ENCODE measurements around the gene C14orf132. TPM values are rescaled to one million over a fixed set of nuclear protein-coding genes. Genes with fewer than 3 reads are reported as not detected.

C14orf132 gene
- total and polyA plus RNA-seq, 2 experiments from 2014 or later: 17.0 to 19.3 TPM

DNA sequence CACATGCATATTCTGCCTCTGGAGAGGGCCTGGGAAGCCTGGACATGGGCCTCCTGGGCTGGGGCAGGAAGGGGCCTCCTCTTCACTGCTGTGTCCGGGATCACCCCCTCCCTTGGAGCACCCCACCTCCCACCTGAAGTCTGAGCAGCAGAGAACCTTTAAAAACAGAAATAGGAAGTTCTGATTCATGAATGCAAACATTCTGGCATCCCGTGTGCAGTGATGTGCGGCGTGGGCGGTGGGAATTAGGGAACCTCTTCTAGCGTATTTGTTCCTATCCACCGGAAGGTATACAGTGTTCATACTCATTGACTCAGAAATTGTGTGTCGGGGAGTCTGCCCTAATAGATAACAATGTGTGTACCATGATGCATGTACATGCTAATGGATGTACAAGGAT, 46.2 kb downstream of the C14orf132 start:
- no peak for DNase-seq (ENCODE audit: low spot score)
- no peaks in the 10 kb centered on the region for H3K9me3 ChIP-seq (ENCODE audit: low read depth)
- no peak overlapping the region for H3K4me3 ChIP-seq
- H3K79me2 ChIP-seq: peaks cover 3% of the 10 kb centered on the region
- H4K20me1 ChIP-seq (ENCODE audit: insufficient read depth, poor library complexity, severe bottlenecking): no peaks in the 10 kb centered on the region
- TF ChIP-seq EZH2 (IDR thresholded peaks at IDR 0.05; ENCODE audit: borderline replicate concordance) (no peak), EZH2phosphoT487 (IDR thresholded peaks at IDR 0.05; ENCODE audit: low read depth, severe bottlenecking, unreplicated experiment) (no peak)
- TF ChIP-seq, protein P1, sequence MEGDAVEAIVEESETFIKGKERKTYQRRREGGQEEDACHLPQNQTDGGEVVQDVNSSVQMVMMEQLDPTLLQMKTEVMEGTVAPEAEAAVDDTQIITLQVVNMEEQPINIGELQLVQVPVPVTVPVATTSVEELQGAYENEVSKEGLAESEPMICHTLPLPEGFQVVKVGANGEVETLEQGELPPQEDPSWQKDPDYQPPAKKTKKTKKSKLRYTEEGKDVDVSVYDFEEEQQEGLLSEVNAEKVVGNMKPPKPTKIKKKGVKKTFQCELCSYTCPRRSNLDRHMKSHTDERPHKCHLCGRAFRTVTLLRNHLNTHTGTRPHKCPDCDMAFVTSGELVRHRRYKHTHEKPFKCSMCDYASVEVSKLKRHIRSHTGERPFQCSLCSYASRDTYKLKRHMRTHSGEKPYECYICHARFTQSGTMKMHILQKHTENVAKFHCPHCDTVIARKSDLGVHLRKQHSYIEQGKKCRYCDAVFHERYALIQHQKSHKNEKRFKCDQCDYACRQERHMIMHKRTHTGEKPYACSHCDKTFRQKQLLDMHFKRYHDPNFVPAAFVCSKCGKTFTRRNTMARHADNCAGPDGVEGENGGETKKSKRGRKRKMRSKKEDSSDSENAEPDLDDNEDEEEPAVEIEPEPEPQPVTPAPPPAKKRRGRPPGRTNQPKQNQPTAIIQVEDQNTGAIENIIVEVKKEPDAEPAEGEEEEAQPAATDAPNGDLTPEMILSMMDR (IDR thresholded peaks at IDR 0.05; ENCODE audit: poor library complexity): no peak
- no peaks in the 10 kb centered on the region for H3K4me1 ChIP-seq (ENCODE audit: insufficient read depth)
- H3K27me3 ChIP-seq: no peaks in the 10 kb centered on the region
- WGBS (ENCODE audit: low lambda C conversion rate, missing lambda C conversion rate): 87% methylated on average over 8 of the region's 8 CpGs
- no peak overlapping the region for H3K4me2 ChIP-seq
- H3K9me2 ChIP-seq (replicated peaks; ENCODE audit: insufficient read depth): no peaks in the 10 kb centered on the region
- no peak overlapping the region for H2AFZ ChIP-seq
- no peak overlapping the region for H3K27ac ChIP-seq
- no peaks in the 10 kb centered on the region for H3K36me3 ChIP-seq (replicated peaks; ENCODE audit: insufficient read depth, low read depth)

DNA sequence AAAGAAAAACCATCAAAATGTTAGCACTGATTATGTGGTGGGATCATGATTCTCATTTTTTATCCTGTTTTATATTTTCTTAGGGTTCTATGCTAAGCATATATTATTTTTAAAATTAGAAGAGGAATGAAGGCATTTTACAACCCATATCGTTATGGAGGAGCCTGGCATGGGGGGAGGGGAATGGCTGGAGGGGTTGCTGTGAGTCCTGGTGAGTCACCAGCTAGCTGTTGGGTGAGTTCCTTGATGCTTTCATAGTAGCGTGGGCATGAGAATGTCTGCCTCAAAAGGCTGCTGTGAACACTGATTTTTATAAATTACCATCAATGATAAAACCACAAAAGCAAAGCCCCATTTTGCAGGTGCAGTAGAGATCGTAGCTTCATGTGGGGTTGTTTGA, 46.9 kb downstream of the C14orf132 start:
- Histone ChIP-seq H3K4me3 (no peak overlapping the region), H3K9me3 (ENCODE audit: low read depth) (no peaks in the 10 kb centered on the region), H3K27ac (no peak overlapping the region), H3K4me1 (ENCODE audit: insufficient read depth) (peaks cover 3% of the 10 kb centered on the region), H3K27me3 (no peaks in the 10 kb centered on the region), H3K4me2 (no peak overlapping the region), H3K9me2 (replicated peaks; ENCODE audit: insufficient read depth) (no peaks in the 10 kb centered on the region), H4K20me1 (ENCODE audit: insufficient read depth, poor library complexity, severe bottlenecking) (no peaks in the 10 kb centered on the region), H2AFZ (no peak overlapping the region), H3K36me3 (replicated peaks; ENCODE audit: insufficient read depth, low read depth) (no peaks in the 10 kb centered on the region), H3K79me2 (peaks cover 3% of the 10 kb centered on the region)
- TF ChIP-seq, protein P1 (IDR thresholded peaks at IDR 0.05; ENCODE audit: poor library complexity): no peak
- TF ChIP-seq EZH2phosphoT487 (IDR thresholded peaks at IDR 0.05; ENCODE audit: low read depth, severe bottlenecking, unreplicated experiment) (no peak), EZH2 (IDR thresholded peaks at IDR 0.05; ENCODE audit: borderline replicate concordance) (no peak)
- WGBS (ENCODE audit: low lambda C conversion rate, missing lambda C conversion rate): 54% methylated on average over 3 of the region's 3 CpGs
- DNase-seq (ENCODE audit: low spot score): peak; percentile 53

DNA sequence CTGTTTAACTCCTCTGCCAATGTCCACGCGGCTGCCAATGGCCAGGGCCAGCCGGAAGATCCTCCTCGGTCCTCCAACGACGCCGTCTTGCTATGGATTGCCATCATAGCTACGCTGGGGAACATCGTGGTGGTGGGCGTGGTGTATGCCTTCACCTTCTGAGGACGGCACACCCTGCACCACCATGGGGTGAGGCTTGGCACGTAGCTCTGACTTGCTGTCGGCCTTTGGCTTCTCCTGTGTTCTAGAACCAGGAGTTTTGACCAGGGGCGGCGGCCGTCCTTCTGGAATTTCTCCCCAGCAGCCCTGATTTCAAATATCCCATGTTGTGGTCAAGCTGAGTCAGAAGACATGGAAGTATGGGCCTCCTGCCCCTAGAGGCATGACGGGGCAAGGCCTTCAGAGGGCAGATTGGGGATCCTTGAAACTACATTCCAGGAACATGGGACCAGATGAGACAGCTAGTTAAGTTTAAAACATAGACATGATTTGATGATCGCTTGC, 47.5 kb downstream of the C14orf132 start:
- no peak for TF ChIP-seq EZH2 (IDR thresholded peaks at IDR 0.05; ENCODE audit: borderline replicate concordance)
- TF ChIP-seq, protein P1 (IDR thresholded peaks at IDR 0.05; ENCODE audit: poor library complexity): no peak
- no peak for TF ChIP-seq EZH2phosphoT487 (IDR thresholded peaks at IDR 0.05; ENCODE audit: low read depth, severe bottlenecking, unreplicated experiment)
- Histone ChIP-seq H3K4me1 (ENCODE audit: insufficient read depth) (peaks cover 7% of the 10 kb centered on the region), H3K4me2 (no peak overlapping the region), H4K20me1 (ENCODE audit: insufficient read depth, poor library complexity, severe bottlenecking) (no peaks in the 10 kb centered on the region), H3K4me3 (no peak overlapping the region), H3K79me2 (peaks cover 3% of the 10 kb centered on the region), H3K9me2 (replicated peaks; ENCODE audit: insufficient read depth) (no peaks in the 10 kb centered on the region), H3K9me3 (ENCODE audit: low read depth) (no peaks in the 10 kb centered on the region), H2AFZ (no peak overlapping the region), H3K36me3 (replicated peaks; ENCODE audit: insufficient read depth, low read depth) (no peaks in the 10 kb centered on the region), H3K27ac (no peak overlapping the region), H3K27me3 (no peaks in the 10 kb centered on the region)
- 96% methylated on average over 18 of the region's 18 CpGs for WGBS (ENCODE audit: low lambda C conversion rate, missing lambda C conversion rate)
- no peak for DNase-seq (ENCODE audit: low spot score)
